Gastrocnemius medialis (tissue), 4 donors: ENCODE data around the gene DPM3. TPM values are rescaled to one million over a fixed set of nuclear protein-coding genes. Genes with fewer than 3 reads are reported as not detected.
"Not testable (repeated sequence)": the region's sequence is repeated elsewhere in the genome, so short reads cannot be mapped to it uniquely, and the experiment has no call there.

Experiments used
- ATAC-seq, 2 donors: fragments of 150-250 bp; one replicate each; pipeline ENCODE4 v1.9.1; 2016
- DNase-seq, 2 donors: peaks; one replicate each; pipeline ENCODE4 v3.0.0-alpha.2; 2019
- H3K27ac ChIP-seq, 4 donors: fragments of 200-600 bp; sonication (generic); 1 replicate in 1 of 4; 2 replicates in 3 of 4; pipeline ENCODE4 v1.5.1; 2016 to 2018; ENCODE audit warnings: mild to moderate bottlenecking in 2 of 4, moderate library complexity in 1 of 4
- H3K27me3 ChIP-seq, 3 donors: fragments of 200-600 bp; sonication (generic) in 2 of 3; 1 replicate in 1 of 3; 2 replicates in 2 of 3; pipeline versions ENCODE4 v1.5.1 to v1.6.0; 2016 to 2019; ENCODE audit warnings: mild to moderate bottlenecking in 1 of 3, moderate library complexity in 1 of 3
- H3K36me3 ChIP-seq, 2 donors: fragments of 200-600 bp; sonication (generic) in 1 of 2; one replicate each; pipeline ENCODE4 v1.5.1; 2017 to 2018
- H3K4me1 ChIP-seq, 2 donors: fragments of 200-600 bp; sonication (generic) in 1 of 2; one replicate each; pipeline ENCODE4 v1.5.1; 2016 to 2017; ENCODE audit warnings: mild to moderate bottlenecking in 2 of 2
- H3K4me3 ChIP-seq, 4 donors: fragments of 200-600 bp; sonication (generic) in 3 of 4; 1 replicate in 1 of 4; 2 replicates in 3 of 4; pipeline ENCODE4 v1.5.1; 2016 to 2019; ENCODE audit warnings: mild to moderate bottlenecking in 2 of 4
- H3K9me3 ChIP-seq, 3 donors: fragments of 200-600 bp; sonication (generic) in 2 of 3; 1 replicate in 1 of 3; 2 replicates in 2 of 3; pipeline ENCODE4 v1.5.1; 2016 to 2019
- POLR2A ChIP-seq, 2 donors: fragments of 450-650 bp; IDR thresholded peaks; one replicate each; pipeline ENCODE4 v1.6.1; 2017; ENCODE audit warnings: antibody characterized with exemption in 2 of 2, mild to moderate bottlenecking in 2 of 2, moderate library complexity in 2 of 2
- in situ Hi-C, 4 donors: fragments of 200-750 bp; cut with MboI; loops; one replicate each; pipeline versions ENCODE4 v1.15.0 to v1.8.0; 2017; ENCODE audit warnings: low sequenced_read_pairs in 4 of 4
- intact Hi-C: fragments of 100-400 bp; cut with DNase I; formaldehyde crosslinking; loops from one replicate; pipeline ENCODE4 v1.15.1; 2023; ENCODE audit warnings: low total_unique reads
- total RNA-seq, 4 donors: library from RNA; depleted of rRNA; stranded (reverse); fragments of >200 nt; gene quantifications; one replicate each; pipeline versions ENCODE4 v1.1.0 to v1.2.3, GENCODE V29; 2016
- TF ChIP-seq, protein P1 (sequence below), 5 experiments: fragments of 450-650 bp in 3 of 5; fragments of 200-600 bp in 2 of 5; sonication (generic) in 2 of 5; IDR thresholded peaks in 4 of 5; conservative IDR thresholded peaks in 1 of 5; 1 replicate in 4 of 5; 2 replicates in 1 of 5; pipeline ENCODE4 v1.5.1; 2016 to 2019; ENCODE audit warnings: antibody characterized with exemption in 5 of 5, mild to moderate bottlenecking in 3 of 5, moderate library complexity in 3 of 5

Gene DPM3
- total RNA-seq, 4 donors from 2014 or later, result 7.3 to 69.5 (median 57.9) TPM

DNA sequence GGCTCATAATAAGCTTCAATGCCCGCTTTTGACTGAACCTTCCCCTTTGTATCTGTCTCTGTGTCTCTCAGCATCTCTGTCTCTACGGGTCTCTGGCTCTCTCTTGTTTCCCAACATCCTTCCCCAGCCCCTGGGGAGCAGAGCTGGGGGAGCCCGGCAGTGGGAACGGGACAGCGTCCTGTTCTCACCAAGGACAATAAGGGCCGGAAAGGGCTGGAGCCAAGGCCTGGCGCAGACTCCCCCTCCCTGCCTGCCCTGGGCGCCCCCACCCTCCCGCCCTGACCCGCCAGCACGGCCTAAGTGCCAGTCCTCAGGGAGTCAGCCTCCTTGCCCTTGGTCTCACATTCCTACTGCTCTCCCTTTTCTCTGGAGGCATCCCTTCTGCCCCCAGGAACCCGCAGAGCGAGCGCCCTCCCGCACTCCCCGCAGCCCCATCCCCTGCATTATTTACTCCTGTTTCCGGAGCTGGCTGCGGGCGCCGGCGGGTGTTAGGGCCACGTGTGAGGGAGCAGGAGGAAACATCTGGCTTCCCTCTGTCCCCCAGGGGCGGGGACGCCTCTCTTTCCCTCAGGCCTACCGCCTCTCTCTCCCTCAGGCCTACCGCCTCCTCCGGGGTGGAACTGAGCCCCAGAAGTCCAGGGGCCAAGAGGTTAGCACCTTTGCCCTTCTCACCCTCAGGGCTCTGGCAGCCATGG is 26.3 kb upstream of the DPM3 start:
- peak; percentile 41 to 43 for ATAC-seq
- Histone ChIP-seq H3K4me1 (peaks cover 15% of the 10 kb centered on the region in 2 donors), H3K27ac (peak overlapping the region; percentile 53 to 74 (median 70)), H3K4me3 (peak overlapping the region in 1 of 4 donors; percentile 31), H3K36me3 (peaks cover 0 to 23% of the 10 kb centered on the region in 2 donors), H3K9me3 (no peaks in the 10 kb centered on the region), H3K27me3 (no peaks in the 10 kb centered on the region)
- intact Hi-C loops, result loop anchor here (1.0 kb wide), 1 partner anchor 75 kb away; no protein-coding TSS in a partner anchor
- TF ChIP-seq POLR2A (IDR thresholded peaks at IDR 0.05), result no peak
- TF ChIP-seq, protein P1, sequence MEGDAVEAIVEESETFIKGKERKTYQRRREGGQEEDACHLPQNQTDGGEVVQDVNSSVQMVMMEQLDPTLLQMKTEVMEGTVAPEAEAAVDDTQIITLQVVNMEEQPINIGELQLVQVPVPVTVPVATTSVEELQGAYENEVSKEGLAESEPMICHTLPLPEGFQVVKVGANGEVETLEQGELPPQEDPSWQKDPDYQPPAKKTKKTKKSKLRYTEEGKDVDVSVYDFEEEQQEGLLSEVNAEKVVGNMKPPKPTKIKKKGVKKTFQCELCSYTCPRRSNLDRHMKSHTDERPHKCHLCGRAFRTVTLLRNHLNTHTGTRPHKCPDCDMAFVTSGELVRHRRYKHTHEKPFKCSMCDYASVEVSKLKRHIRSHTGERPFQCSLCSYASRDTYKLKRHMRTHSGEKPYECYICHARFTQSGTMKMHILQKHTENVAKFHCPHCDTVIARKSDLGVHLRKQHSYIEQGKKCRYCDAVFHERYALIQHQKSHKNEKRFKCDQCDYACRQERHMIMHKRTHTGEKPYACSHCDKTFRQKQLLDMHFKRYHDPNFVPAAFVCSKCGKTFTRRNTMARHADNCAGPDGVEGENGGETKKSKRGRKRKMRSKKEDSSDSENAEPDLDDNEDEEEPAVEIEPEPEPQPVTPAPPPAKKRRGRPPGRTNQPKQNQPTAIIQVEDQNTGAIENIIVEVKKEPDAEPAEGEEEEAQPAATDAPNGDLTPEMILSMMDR (IDR thresholded peaks at IDR 0.05 in 4 of 5, conservative IDR thresholded peaks at IDR 0.05 in 1 of 5), result no peak
- in situ Hi-C loops, result loop anchor here (5.0 kb wide), 1 partner anchor 74 kb away; no protein-coding TSS in a partner anchor
- peak in 1 of 2 donors; percentile 40 for DNase-seq

GRCh38 chr1:155166051-155166470 is 25.7 kb upstream of the DPM3 start:
- intact Hi-C loops, result no loop called here
- ATAC-seq, result no peak

DNA sequence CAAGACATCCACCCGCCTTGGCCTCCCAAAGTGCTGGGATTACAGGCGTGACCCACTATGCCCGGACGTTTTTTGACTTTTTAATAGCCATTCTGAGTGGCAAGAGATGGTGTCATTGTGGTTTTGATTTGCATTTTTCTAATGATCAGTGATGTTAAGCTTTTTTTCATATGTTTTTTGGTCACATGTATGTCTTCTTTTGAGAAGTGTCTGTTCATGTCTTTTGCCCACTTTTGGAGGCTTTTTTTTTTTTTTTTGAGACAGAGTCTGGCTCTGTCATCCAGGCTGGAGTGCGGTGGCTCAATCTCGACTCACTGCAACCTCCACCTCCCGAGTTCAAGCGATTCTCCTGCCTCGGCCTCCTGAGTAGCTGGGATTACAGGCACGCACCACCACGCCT is 24.3 kb upstream of the DPM3 start:
- H3K27ac ChIP-seq, H3K27me3 ChIP-seq, intact Hi-C loops, H3K4me3 ChIP-seq, H3K9me3 ChIP-seq, H3K36me3 ChIP-seq, DNase-seq, ATAC-seq: not testable (repeated sequence)
- H3K4me1 ChIP-seq, result peaks cover 15% of the 10 kb centered on the region in 2 donors
- in situ Hi-C loops, result loop anchor here (5.0 kb wide), 1 partner anchor 72 kb away; no protein-coding TSS in a partner anchor

More at GRCh38 chr1:155166051-155166470, 25.7 kb upstream of the DPM3 start:
- Histone ChIP-seq H3K27ac (peak overlapping the region in 3 of 4 donors; percentile 53 to 74 (median 72)), H3K9me3 (no peaks in the 10 kb centered on the region), H3K4me1 (peaks cover 15% of the 10 kb centered on the region in 2 donors), H3K4me3 (no peak overlapping the region), H3K36me3 (peaks cover 0 to 23% of the 10 kb centered on the region in 2 donors), H3K27me3 (no peaks in the 10 kb centered on the region)
- TF ChIP-seq POLR2A (IDR thresholded peaks at IDR 0.05), result no peak
- TF ChIP-seq, protein P1 (IDR thresholded peaks at IDR 0.05 in 4 of 5, conservative IDR thresholded peaks at IDR 0.05 in 1 of 5), result no peak
- in situ Hi-C loops, result loop anchor here (5.0 kb wide), 1 partner anchor 74 kb away; no protein-coding TSS in a partner anchor
- no peak for DNase-seq

DNA sequence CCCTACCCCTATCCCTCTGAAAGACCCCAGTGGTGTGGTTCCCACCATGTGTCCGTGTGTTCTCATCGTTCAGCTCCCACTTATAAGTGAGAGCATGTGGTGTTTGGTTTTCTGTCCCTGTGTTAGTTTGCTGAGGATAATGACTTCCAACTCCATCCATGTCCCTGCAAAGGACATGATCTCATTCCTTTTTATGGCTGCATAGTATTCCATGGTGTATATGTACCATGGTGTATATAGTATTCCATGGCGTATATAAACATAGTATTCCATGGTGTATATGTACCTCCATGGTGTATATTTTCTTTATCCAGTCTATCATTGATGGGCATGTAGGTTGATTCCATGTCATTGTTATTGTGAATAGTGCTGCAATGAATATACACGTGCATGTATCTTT is 23.5 kb upstream of the DPM3 start:
- in situ Hi-C loops, ATAC-seq, intact Hi-C loops: not testable (repeated sequence)

DNA sequence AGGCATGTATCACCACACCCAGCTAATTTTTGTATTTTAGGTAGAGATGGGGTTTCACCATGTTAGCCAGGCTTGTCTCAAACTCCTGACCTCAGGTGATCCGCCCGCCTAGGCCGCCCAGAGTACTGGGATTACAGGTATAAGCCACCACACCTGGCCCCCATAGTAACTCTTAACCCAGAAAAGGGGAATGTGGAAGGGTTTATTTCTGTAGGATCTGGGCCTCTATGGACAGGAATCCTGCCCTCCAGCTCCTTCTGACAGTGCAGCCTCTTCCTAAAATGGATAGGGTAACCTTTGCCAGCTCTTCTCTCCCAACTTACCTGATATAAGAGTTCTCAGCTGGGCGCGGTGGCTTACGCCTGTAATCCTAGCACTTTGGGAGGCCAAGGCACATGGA is 22.3 kb upstream of the DPM3 start:
- DNase-seq, H3K9me3 ChIP-seq, H3K4me3 ChIP-seq, in situ Hi-C loops, H3K36me3 ChIP-seq, intact Hi-C loops, H3K27me3 ChIP-seq, ATAC-seq, H3K27ac ChIP-seq: not testable (repeated sequence)
- peaks cover 11 to 12% of the 10 kb centered on the region in 2 donors for H3K4me1 ChIP-seq

More for the DNA sequence above, 23.5 kb upstream of the DPM3 start:
- DNase-seq, H3K4me3 ChIP-seq, H3K27ac ChIP-seq, H3K9me3 ChIP-seq, H3K36me3 ChIP-seq, H3K27me3 ChIP-seq: not testable (repeated sequence)
- H3K4me1 ChIP-seq, result peaks cover 15% of the 10 kb centered on the region in 2 donors

DNA sequence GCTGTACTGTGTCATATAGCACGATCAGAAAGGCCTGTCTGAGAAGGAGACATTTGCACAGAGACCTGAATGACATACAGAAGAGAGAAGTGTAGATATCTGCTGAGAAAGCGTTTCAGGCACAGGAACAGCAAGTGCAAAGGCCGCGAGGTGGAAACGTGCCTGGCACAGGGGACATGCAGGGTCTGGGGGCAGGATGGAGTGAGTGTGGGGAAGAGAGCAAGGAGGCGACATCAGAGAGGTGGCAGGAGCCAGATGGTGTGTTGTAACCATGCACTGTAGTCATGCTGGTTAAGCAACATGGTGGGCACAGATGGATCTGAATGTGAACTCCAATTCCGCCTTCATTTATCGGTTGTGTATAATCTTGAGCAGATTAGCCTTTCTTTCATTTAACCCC is 19.8 kb upstream of the DPM3 start:
- no peak overlapping the region for H3K4me3 ChIP-seq
- in situ Hi-C loops, result no loop called here
- DNase-seq, result no peak

More for the DNA sequence above, 19.8 kb upstream of the DPM3 start:
- no peaks in the 10 kb centered on the region for H3K27me3 ChIP-seq
- TF ChIP-seq, protein P1 (IDR thresholded peaks at IDR 0.05 in 4 of 5, conservative IDR thresholded peaks at IDR 0.05 in 1 of 5), result no peak
- no peak for TF ChIP-seq POLR2A (IDR thresholded peaks at IDR 0.05)
- no peaks in the 10 kb centered on the region for H3K9me3 ChIP-seq
- H3K36me3 ChIP-seq, result no peaks in the 10 kb centered on the region
- ATAC-seq, result no peak
- intact Hi-C loops, result no loop called here
- no peaks in the 10 kb centered on the region for H3K4me1 ChIP-seq
- no peak overlapping the region for H3K27ac ChIP-seq
